Fibroblast of peridontal ligament (primary cell): Measurements from ENCODE around the gene ATN1.

Experiments used
- DNase-seq: peaks from one replicate; pipeline ENCODE4 v3.0.0-alpha.2; 2010; ENCODE audit errors: extremely low read depth

ATN1 gene

GRCh38 chr12:6957741-6958608 lies 30.2 kb downstream of the ATN1 start:
- no peak for DNase-seq

- no peak for DNase-seq
Observed at GRCh38 chr12:6958609-6959057, 30.9 kb downstream of the ATN1 start.

DNA sequence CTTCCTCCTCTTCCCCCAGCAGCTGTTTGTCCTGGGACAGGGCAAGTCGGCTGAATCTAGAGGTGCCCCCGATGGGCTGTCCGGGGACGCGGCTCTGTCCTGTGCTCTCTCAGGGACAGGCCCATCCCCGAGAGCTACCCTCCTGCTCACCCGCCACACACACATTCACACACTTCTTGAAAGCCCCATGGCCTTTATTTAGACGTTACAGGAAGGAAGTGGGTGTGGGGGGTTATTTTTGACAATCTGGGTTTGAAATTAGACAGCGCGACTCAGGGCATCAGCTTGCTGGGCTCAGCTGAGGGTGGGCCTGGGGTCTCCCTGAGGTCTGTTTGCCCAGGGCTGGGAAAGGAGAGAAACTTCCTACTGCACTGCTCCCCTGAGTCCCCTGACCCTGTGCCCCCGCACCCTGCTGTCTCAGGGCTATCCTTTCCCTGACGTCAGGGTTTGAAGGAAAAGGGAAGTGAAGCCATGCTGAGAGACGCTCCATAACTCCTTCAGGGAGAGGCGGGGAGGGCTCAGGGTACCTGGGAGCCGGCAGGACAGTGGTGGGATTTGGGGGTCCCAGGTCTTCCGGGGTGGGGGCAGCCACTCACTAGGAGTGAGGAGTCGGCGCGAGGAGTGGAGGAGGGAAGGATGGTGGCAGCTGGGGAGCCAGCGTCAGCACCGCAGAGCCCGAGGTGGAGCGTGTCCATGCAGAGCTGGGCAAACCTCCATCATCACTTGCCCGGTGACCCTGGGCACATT lies 31.5 kb downstream of the ATN1 start:
- no peak for DNase-seq

GRCh38 chr12:6959805-6960592 lies 32.2 kb downstream of the ATN1 start:
- no peak for DNase-seq

- DNase-seq, result peak; percentile 39
Observed at GRCh38 chr12:6960593-6961277, 33.0 kb downstream of the ATN1 start.

- DNase-seq, result peak; percentile 37
Observed at GRCh38 chr12:6961278-6961694, 33.5 kb downstream of the ATN1 start.

DNA sequence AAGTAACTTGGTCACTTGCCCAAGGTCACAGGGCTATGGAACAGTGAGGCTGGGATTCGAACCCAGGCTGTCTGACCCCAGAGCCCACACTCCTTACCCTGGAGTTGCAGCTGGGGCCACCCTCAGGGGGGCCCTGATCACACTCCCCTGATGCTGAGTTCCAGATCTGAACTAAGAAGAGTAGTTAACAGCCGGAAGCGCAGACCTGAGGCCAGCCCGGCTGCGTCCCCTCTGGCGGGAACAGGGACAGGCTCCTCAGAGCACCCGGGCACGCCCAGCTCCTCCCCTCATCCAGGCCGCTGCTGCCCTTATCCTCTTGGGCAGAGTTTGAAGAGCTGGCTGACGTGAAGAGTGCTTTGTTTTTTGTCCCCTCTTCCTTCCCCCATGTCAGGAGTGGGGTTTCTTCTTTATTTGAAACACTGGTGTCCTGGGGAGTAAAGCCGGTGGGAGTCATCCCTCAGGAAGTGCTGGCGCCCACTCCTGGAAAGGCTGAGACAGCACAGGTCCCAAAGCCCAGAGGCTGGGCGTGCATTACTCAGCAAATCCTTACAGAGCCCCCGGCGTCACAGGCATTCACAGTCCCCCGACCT lies 34.0 kb downstream of the ATN1 start:
- peak; percentile 73 for DNase-seq

DNA sequence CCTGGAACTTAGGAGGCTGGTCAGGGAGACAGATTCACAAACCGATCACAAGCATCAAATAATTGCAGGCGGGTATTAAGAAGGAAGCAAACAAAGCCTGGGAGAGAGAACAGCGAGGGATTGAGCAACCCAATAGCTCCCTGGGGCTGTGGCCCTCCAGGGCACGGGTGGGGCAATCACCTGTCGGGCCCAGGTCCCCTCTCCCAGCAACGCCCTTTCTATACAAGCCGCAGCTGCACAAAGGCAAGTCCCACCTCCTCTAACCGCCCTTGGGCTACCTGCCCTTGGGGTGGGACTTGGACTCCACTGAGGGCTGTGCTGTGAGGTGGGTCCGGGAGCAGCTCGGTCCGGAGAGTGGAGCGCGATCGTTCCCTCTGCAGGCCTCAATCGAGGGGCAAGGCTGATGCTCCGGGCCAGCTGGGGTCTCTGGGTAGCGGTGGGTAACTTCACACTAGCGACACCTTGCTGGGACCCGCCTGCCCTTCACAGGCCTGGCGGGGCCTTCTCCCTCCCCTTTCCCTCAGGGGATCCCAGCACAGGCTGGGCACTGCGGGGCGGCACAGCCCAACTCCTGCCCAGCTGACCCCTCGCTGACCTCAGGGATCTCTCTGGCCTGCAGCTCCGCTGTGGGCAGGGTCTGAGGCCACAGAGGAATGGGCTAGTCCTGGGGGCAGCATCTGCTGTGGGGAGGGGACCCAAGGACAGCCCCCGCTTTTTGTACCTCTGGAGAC lies 34.7 kb downstream of the ATN1 start:
- DNase-seq, result no peak

DNA sequence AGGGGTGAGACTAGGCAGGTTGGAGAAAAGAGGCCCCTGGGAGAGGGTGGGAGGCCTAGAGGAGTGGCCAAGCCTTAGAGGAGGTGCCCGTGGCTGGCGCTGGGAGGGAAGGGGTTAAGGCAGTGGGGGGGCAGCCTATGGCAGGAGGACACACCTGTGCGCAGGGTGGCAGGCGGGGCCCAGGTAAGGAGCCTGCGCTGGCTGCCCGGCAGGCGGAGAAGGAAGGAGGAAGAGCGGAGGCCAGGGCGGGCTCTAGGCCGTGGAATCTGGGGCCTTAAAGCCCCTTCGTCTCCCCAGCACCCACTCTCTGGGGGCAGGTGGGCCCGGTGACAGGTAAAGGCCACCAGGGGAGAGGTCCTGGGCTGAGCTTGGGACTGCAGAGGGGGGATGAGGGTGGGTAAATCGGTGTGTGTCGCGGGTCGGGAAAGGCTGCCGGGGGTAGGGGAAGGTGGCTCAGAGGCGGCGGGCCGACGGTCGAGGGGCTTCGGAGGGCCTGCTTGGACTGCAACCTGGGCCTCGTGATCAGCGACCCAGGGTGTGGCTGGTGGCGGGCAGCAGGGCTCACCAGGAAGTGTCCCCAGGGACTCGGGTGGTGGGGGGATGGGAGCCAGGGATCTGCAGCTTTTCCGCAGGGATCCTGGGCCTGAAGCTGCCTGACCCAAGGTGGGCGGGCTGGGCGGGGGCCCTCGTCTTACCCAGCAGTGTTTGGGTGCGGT lies 35.4 kb downstream of the ATN1 start:
- no peak for DNase-seq

DNA sequence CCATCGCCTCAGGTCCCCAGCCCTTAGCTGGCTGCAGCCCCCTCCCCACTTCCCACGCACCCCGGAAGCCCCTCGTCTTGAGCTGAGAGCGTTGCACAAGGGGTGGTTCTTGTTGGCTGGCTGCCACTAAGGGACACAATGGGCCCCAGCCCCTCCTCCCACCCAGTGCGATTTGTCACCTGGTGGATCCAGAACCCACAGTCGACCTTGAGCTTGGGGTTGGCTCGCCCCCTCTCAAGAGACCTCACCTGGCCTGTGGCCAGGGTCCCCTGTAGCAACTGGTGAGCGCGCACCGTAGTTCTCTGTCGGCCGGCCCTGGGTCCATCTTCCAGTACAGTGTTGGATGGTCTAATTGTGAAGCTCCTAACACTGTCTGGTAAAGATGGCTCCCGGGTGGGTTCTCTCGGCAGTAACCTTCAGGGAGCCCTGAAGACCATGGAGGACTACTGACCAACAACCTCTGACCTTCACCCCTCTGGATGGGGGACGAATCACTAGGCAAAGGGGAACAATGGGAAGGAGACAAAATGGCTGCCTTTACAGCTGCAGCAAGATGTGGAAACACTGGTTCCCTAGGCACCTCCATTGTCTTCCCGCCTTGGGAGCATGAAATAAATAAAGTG lies 36.1 kb downstream of the ATN1 start:
- DNase-seq, result no peak

- DNase-seq, result no peak
Observed at GRCh38 chr12:6964605-6965025, 36.9 kb downstream of the ATN1 start.

DNA sequence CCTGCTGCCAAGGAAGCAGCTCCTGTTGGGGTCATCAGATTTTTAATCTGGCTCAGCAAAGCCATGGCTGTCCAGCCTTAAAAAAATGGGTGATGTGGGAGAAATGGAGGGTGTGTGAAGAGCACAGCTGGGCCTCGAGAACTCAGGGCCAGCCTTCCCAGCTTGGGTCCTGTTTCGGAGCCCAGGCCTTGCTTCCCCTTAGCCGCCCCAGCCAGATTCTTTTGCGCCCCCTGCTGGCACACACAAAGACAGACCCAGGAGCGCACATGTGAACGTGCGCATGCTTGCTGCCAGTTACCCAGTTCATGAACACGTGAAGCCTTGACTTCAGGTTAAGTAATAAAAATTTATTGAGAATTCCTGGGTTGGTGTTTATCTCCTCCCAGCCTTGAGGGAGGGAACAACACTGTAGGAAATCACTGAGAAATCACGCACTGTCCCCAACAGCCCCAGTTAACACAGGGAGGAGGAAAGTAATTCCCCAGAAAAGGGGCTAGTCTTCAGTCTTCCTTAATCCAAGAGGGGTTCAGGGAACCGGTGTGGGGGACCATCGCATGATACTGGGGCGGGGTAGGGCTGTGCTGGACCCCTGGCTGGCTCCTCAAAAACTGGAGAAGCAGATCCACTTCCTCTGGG lies 37.4 kb downstream of the ATN1 start:
- peak; percentile 88 for DNase-seq

GRCh38 chr12:6965714-6966113 lies 38.0 kb downstream of the ATN1 start:
- no peak for DNase-seq

GRCh38 chr12:6966351-6966750 lies 38.6 kb downstream of the ATN1 start:
- no peak for DNase-seq

DNA sequence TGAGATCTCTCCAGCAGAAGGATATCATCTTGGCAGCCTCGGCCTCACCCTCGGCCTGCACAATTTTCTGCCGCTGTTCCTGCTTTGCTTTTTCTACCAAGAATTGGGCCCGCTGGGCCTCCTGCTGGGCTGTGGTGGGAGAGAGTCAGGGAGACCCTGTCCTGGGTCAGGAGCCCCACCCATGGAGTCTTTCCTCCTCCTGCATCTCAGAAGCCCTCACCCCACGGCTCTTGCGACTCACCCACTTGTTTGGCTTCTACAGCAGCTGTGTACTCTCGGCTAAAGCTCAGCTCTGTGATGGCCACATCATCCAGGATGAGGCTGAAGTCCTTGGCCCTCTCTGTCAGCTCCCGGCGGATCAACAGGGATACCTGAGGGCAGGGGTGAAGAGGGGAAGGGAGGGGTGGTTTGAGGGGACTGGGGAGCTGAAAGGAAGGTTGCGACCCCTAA lies 39.9 kb downstream of the ATN1 start:
- no peak for DNase-seq

GRCh38 chr12:6968426-6968825 lies 40.7 kb downstream of the ATN1 start:
- DNase-seq, result no peak

DNA sequence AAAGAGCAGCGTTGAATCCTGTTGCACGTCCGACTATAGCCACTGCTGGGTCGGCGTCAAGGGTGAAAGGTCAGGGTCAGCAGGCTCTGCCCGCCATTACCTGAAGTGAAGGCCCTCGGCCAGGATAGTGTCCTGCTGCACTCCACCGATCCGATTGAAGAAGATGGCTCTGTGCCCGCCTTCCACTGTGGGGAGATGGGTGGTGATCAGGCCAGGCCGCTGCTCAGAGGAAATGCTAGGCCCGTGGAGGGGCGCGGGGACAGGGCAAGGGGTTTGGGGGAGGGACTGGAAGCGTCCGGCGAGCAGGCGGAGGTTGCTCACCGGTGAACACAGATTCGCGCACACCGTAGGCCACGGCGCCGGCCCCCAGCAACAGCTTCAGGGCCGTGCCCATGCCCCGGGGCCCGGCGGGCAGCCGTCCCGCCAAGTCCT lies 42.4 kb downstream of the ATN1 start:
- DNase-seq, result no peak

DNA sequence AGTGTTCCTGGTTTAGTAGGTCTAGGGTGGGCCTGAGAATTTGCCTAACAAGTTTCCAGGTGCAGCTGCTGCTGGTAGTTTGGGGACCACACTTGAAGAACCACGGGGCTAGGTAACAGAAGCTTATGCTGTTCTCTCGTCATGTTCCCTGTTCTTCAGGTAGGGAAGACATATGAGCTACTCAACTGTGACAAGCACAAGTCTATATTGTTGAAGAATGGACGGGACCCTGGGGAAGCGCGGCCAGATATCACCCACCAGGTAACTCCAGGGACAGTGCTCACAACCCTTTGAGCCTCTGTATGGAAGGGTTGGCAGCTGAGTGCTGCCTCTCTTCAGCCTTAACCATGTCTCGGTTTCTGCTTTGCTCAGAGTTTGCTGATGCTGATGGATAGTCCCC lies 46.4 kb downstream of the ATN1 start:
- no peak for DNase-seq
